SH-SY5Y (cell line): ENCODE data around the gene MEIKIN.

Experiments
- GATA2 ChIP-seq: IDR thresholded peaks from 2 replicates; pipeline ENCODE4 v1.6.1; 2011; ENCODE audit warnings: mild to moderate bottlenecking, low read depth, low read length
- GATA3 ChIP-seq: IDR thresholded peaks from 2 replicates; pipeline ENCODE4 v1.6.1; 2011; ENCODE audit warnings: low read depth, mild to moderate bottlenecking, low read length, moderate library complexity

The MEIKIN gene

DNA sequence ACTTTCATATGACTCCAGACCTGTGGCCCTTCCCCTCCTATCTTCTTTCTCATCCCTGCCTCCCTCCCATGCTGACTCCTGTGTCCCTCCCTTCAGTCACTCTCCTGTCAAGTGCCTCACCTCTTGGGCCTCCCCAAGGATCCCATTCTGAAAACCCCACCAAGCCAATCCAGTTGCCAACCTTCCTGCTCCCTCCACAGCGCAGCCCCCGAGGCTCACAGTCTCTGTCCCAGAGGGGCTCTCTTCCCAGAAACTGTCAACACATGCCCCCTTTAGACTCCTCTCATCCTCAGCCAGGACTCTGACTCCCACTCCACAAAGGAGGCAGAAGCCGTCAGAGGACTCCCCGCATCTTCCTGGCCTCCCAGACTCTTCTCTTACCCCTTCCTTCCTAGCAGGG lies 35.2 kb upstream of the MEIKIN start:
- no peak for TF ChIP-seq GATA2
- TF ChIP-seq GATA3: no peak

- no peak for TF ChIP-seq GATA2
- TF ChIP-seq GATA3: no peak
Observed at GRCh38 chr5:131979816-131980215, 34.4 kb upstream of the MEIKIN start.

GRCh38 chr5:131977212-131977604 lies 31.7 kb upstream of the MEIKIN start:
- TF ChIP-seq GATA2: no peak
- TF ChIP-seq GATA3: no peak

- TF ChIP-seq GATA3 (no peak), GATA2 (no peak)
Observed at GRCh38 chr5:131976414-131977211, 31.1 kb upstream of the MEIKIN start.

DNA sequence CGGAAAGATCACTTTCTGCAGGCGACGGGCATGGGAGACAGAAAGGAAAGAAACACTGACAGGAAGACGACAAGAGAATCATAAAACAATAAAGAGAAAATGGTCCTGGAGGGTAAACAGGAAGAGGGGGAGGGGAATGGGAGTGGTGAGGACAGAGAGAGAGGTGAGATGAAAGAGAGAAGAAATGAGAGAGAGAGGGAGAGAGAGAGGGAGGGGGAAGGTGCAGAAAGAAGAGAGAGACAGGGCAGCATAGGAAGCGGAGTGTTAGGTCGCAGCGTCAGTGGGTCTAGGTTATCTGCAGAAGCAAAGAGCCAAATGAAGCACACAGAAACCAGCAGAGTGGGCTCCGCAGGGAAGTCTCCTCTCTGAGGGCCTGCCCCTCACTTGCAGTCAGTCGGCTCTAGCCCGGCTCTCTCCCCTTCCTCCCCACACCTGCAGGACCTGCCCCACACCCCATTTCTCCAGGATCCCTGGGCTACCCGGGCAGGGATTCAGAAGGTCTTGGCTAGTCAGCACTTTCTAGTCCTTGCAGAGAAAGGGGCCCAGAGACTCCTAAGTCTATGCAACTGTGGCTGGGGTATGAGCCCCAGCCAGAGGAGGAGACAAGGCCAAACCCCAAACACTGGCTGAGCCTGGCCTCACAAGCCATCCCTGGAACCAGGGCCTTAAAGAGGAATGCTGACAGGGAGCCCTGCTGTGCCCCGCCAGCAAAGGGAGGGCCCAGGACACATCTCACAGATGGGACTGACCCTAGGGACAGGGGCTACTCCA lies 29.7 kb upstream of the MEIKIN start:
- TF ChIP-seq GATA3 (no peak), GATA2 (no peak)

DNA sequence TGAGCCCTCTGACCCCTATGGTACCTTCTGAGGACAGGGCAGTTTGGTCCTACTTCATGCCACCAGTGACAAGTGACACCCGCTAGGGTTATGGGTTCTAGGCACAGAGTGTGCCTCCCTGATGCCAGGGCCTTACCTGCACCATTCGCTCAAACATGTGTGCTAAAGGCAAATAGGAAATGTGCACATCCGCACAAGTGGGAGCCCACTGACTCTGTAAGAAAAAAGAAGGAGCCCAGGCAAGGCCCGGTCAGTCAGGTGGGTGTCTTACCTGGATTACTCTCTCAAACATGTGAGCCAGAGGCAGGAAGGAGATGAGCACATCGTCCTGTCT lies 29.1 kb upstream of the MEIKIN start:
- TF ChIP-seq GATA3 (no peak), GATA2 (no peak)

GRCh38 chr5:131974016-131974415 lies 28.6 kb upstream of the MEIKIN start:
- TF ChIP-seq GATA2 (no peak), GATA3 (no peak)

DNA sequence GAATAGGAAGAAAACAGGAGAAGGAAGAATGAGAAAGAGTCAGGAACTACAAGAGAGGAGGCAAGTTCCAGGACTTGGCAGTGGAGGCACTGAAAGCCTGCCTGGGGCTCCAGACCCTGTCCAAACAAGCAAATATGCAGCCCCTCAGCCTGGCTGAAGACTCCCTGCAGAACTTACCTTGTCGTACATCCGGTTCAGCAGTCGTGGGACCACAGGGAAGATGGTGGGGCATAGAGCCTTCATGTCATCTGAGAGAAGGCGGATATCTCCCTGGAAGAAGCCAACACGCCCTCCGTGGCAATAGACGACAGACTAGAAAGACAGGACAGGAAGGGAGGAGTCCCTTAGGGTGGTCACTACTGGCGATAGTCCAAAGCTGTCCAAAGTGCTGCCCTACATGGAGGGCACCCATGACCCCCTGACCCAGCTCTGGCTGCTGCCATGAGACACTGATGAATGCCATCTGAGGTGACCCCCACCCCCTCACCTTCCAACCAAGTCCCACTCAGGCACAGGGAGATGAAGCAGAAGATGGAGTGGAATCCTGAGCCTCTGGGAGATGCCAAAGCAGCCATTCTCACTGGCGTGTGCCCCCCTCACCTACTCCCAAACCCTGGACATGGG lies 27.7 kb upstream of the MEIKIN start:
- no peak for TF ChIP-seq GATA2
- no peak for TF ChIP-seq GATA3

- no peak for TF ChIP-seq GATA2
Observed at GRCh38 chr5:131968396-131968954, 23.0 kb upstream of the MEIKIN start.

GRCh38 chr5:131966551-131966950 lies 21.1 kb upstream of the MEIKIN start:
- TF ChIP-seq GATA3 (no peak), GATA2 (no peak)

GRCh38 chr5:131965826-131966415 lies 20.5 kb upstream of the MEIKIN start:
- TF ChIP-seq GATA3 (no peak), GATA2 (no peak)

DNA sequence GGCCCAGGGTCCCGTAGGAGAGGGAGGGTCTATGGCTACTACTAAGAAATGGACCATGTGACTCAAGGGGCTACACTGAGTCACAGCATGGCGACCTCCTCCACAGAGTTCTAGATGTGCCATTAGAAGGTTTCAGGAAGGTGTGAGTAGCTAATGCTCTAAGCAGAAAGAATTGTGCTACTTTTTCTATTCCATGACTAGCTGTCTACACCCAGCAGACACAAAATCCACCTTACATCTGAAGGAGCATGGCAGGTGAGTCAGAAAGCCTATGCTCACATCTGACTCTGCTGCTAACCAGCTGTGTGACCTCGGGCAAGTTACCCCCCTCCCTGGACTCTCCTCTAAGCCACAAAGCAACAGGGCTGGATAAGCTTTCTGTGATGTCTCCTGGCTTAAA lies 14.4 kb upstream of the MEIKIN start:
- no peak for TF ChIP-seq GATA3

GRCh38 chr5:131959136-131959535 lies 13.7 kb upstream of the MEIKIN start:
- TF ChIP-seq GATA2 (no peak), GATA3 (no peak)

DNA sequence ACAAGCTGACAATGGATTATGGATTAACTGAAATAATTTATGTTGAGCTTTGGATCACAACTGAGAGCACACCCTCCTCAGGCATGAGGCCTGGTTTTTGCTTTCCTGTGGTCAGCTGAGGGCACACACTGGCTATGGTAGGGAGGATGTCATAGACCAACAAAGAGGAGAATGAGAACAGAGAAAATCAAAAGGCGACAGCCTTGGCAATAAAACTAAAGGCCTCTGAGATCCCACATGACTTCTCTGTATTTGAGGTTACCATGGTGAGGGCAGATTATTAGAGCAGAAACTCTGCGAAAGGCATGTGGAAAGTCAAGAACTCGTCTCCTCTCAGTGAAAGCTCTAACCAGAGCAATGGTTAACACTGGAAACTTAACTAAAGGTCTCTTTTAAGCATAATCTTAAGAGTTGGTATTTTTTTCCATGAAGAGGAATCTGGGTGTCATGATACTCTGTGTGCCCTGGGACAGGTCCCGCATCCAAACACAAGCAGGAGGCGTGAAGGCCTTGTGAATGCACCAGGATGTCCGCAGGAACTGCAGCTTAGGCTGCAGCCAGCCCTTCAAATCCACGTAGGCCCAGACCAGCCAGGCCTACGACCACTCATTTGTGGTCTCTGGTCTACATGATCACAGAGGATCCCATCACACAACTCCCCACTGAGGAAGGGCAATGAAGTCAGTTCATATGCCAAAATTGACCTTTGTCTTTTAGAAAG lies 12.4 kb upstream of the MEIKIN start:
- TF ChIP-seq GATA3: no peak
